Head of caudate nucleus (tissue), 42 donors: ENCODE measurements around the gene JPH3.

Experiments used
- DNase-seq, 42 donors: peaks; one replicate each; pipeline versions ENCODE4 v3.0.0 to v3.0.0-alpha.2; 2020 to 2021; ENCODE audit warnings: mixed read lengths in 7 of 42
- intact Hi-C: fragments of 100-400 bp; cut with DNase I; formaldehyde crosslinking; loops from one replicate; pipeline ENCODE4 v1.15.0; 2022

Gene JPH3

GRCh38 chr16:87602001-87602775 is at the start of gene JPH3:
Gene JPH3, plus strand, starts transcription at chr16:87602508. Its CDS starts 639 bp downstream, at chr16:87603147.
- DNase-seq = peak in 20 of 42 donors; percentile 25 to 62 (median 46)
- intact Hi-C loops = no loop called here

- peak; percentile 46 to 89 (median 72) for DNase-seq
- intact Hi-C loops = no loop called here
Observed at GRCh38 chr16:87552772-87553573, 49.3 kb upstream of the JPH3 start.

- intact Hi-C loops = no loop called here
- no peak for DNase-seq
Observed at GRCh38 chr16:87554754-87555427, 47.4 kb upstream of the JPH3 start.

- intact Hi-C loops = no loop called here
- no peak for DNase-seq
Observed at GRCh38 chr16:87555647-87556046, 46.7 kb upstream of the JPH3 start.

- intact Hi-C loops = no loop called here
Observed at GRCh38 chr16:87556941-87557459, 45.3 kb upstream of the JPH3 start.

GRCh38 chr16:87558682-87559081 is 43.6 kb upstream of the JPH3 start:
- DNase-seq = no peak
- intact Hi-C loops = no loop called here

More at GRCh38 chr16:87556941-87557459, 45.3 kb upstream of the JPH3 start:
- no peak for DNase-seq

GRCh38 chr16:87559945-87560344 is 42.4 kb upstream of the JPH3 start:
- intact Hi-C loops = no loop called here
- DNase-seq = no peak

- intact Hi-C loops = no loop called here
- no peak for DNase-seq
Observed at GRCh38 chr16:87560428-87561199, 41.7 kb upstream of the JPH3 start.

- intact Hi-C loops = no loop called here
- no peak for DNase-seq
Observed at GRCh38 chr16:87561200-87562105, 40.9 kb upstream of the JPH3 start.

GRCh38 chr16:87562201-87562600 is 40.1 kb upstream of the JPH3 start:
- no peak for DNase-seq
- intact Hi-C loops = no loop called here

GRCh38 chr16:87563022-87563421 is 39.3 kb upstream of the JPH3 start:
- DNase-seq = no peak
- intact Hi-C loops = no loop called here

GRCh38 chr16:87563714-87564523 is 38.4 kb upstream of the JPH3 start:
- no peak for DNase-seq
- intact Hi-C loops = no loop called here

- DNase-seq = no peak
- intact Hi-C loops = no loop called here
Observed at GRCh38 chr16:87564524-87564778, 37.9 kb upstream of the JPH3 start.

- intact Hi-C loops = no loop called here
- no peak for DNase-seq
Observed at GRCh38 chr16:87569601-87570571, 32.4 kb upstream of the JPH3 start.

- intact Hi-C loops = no loop called here
- DNase-seq = no peak
Observed at GRCh38 chr16:87570572-87570937, 31.8 kb upstream of the JPH3 start.
